Liver (tissue), 9 donors: Measurements from ENCODE around the gene SRC. TPM values are rescaled to one million over a fixed set of nuclear protein-coding genes. Genes with fewer than 3 reads are reported as not detected.

Experiments
- DNase-seq: peaks from one replicate; pipeline ENCODE4 v3.0.0-alpha.2; 2017; ENCODE audit warnings: low spot score
- H3K27ac ChIP-seq, 2 donors: one replicate each; pipeline ENCODE4 v1.7.0; 2013; ENCODE audit warnings: inconsistent platforms in 2 of 2, low read length in 2 of 2, control low read depth in 1 of 2, low read depth in 1 of 2, mild to moderate bottlenecking in 1 of 2
- H3K27me3 ChIP-seq, 4 donors: one replicate each; pipeline versions ENCODE4 v1.6.1 to v1.7.0; 2013; ENCODE audit warnings: low read length in 3 of 4, inconsistent platforms in 1 of 4, mild to moderate bottlenecking in 1 of 4, moderate library complexity in 1 of 4; ENCODE audit not compliant: control insufficient read depth in 4 of 4, insufficient read depth in 4 of 4
- H3K36me3 ChIP-seq, 4 donors: one replicate each; pipeline versions ENCODE4 v1.6.1 to v1.7.0; 2013; ENCODE audit warnings: low read length in 3 of 4, mild to moderate bottlenecking in 3 of 4, low read depth in 1 of 4, moderate library complexity in 1 of 4; ENCODE audit not compliant: control insufficient read depth in 4 of 4, insufficient read depth in 3 of 4
- H3K4me1 ChIP-seq, 4 donors: one replicate each; pipeline versions ENCODE4 v1.6.1 to v1.7.0; 2013; ENCODE audit warnings: low read length in 3 of 4, mild to moderate bottlenecking in 3 of 4, moderate library complexity in 1 of 4; ENCODE audit not compliant: control insufficient read depth in 4 of 4, insufficient read depth in 4 of 4
- H3K4me3 ChIP-seq, 3 donors: one replicate each; pipeline versions ENCODE4 v1.6.1 to v1.7.0; 2013; ENCODE audit warnings: low read length in 3 of 3, control low read depth in 1 of 3, low read depth in 1 of 3, mild to moderate bottlenecking in 1 of 3
- H3K9ac ChIP-seq, 2 donors: one replicate each; pipeline ENCODE4 v1.7.0; 2013; ENCODE audit warnings: low read length in 2 of 2, mild to moderate bottlenecking in 2 of 2, moderate library complexity in 2 of 2, control low read depth in 1 of 2, low read depth in 1 of 2
- H3K9me3 ChIP-seq, 4 donors: one replicate each; pipeline versions ENCODE4 v1.6.1 to v1.7.0; 2013; ENCODE audit warnings: low read length in 3 of 4; ENCODE audit not compliant: control insufficient read depth in 4 of 4
- FOXA1 ChIP-seq: IDR thresholded peaks from 2 replicates; pipeline ENCODE4 v1.6.1; 2016; ENCODE audit warnings: antibody characterized with exemption
- FOXA2 ChIP-seq: IDR thresholded peaks from 2 replicates; pipeline ENCODE4 v1.6.1; 2016; ENCODE audit warnings: antibody characterized with exemption
- GABPA ChIP-seq, 2 donors: IDR thresholded peaks in 1 of 2; conservative IDR thresholded peaks in 1 of 2; 2 replicates each; pipeline ENCODE4 v1.6.1; 2016; ENCODE audit warnings: antibody characterized with exemption in 2 of 2, mild to moderate bottlenecking in 1 of 2, moderate library complexity in 1 of 2
- HNF4A ChIP-seq, 2 donors: conservative IDR thresholded peaks; 2 replicates each; pipeline ENCODE4 v1.6.1; 2016; ENCODE audit warnings: antibody characterized with exemption in 2 of 2, mild to moderate bottlenecking in 2 of 2
- HNF4G ChIP-seq: IDR thresholded peaks from 2 replicates; pipeline ENCODE4 v1.6.1; 2016; ENCODE audit warnings: antibody characterized with exemption
- JUND ChIP-seq, 2 donors: IDR thresholded peaks; 2 replicates each; pipeline ENCODE4 v1.6.1; 2016; ENCODE audit warnings: antibody characterized with exemption in 2 of 2
- RAD21 ChIP-seq, 2 donors: IDR thresholded peaks; 2 replicates each; pipeline ENCODE4 v1.6.1; 2016; ENCODE audit warnings: antibody characterized with exemption in 2 of 2, mild to moderate bottlenecking in 2 of 2
- RXRA ChIP-seq, 2 donors: IDR thresholded peaks; 2 replicates each; pipeline ENCODE4 v1.6.1; 2017 to 2018; ENCODE audit warnings: antibody characterized with exemption in 2 of 2, mild to moderate bottlenecking in 1 of 2
- TAF1 ChIP-seq: conservative IDR thresholded peaks from 2 replicates; pipeline ENCODE4 v1.6.1; 2016; ENCODE audit warnings: antibody characterized with exemption, mild to moderate bottlenecking
- WGBS: extraction: QIAGEN DNeasy Blood & Tissue Kit; methylation state at CpG from one replicate; pipeline ENCODE4 v1.1.7; 2013; 5-methylcytosine and 5-hydroxymethylcytosine counted together
- polyA plus RNA-seq, 2 donors: library from polyadenylated mRNA; stranded (reverse) in 1 of 2; unstranded in 1 of 2; fragments of 200-250 nt in 1 of 2; fragments of >200 nt in 1 of 2; fragmentation: Nextera tagmentation in 1 of 2; extraction: Ambion mirVana in 1 of 2; gene quantifications; one replicate each; pipeline versions ENCODE4 v1.2.1 to v1.2.3, GENCODE V29; 2013 to 2015
- total RNA-seq, 2 donors: library from RNA; depleted of rRNA; stranded (reverse); fragments of >200 nt; gene quantifications; one replicate each; pipeline ENCODE4 v1.2.3, GENCODE V29; 2014
- TF ChIP-seq, protein P1 (sequence below): IDR thresholded peaks from 2 replicates; pipeline ENCODE4 v1.6.1; 2016; ENCODE audit warnings: antibody characterized with exemption
- TF ChIP-seq, protein P2 (sequence below): IDR thresholded peaks from 2 replicates; pipeline ENCODE4 v1.6.1; 2016; ENCODE audit warnings: antibody characterized with exemption
- TF ChIP-seq, protein P3 (sequence below): fragments of 150-350 bp; IDR thresholded peaks from 2 replicates; pipeline ENCODE4 v1.5.1; 2017; ENCODE audit warnings: improper control_type of control experiment, low read depth, low read length; ENCODE audit not compliant: missing input control
- TF ChIP-seq, protein P4 (sequence below): IDR thresholded peaks from 2 replicates; pipeline ENCODE4 v1.6.1; 2016; ENCODE audit warnings: antibody characterized with exemption, mild to moderate bottlenecking
- donor health status: healthy.
- donor health status: healthy.
- donor health status: healthy.
- donor health status: healthy.
- donor health status: healthy.

Gene SRC
- total and polyA plus RNA-seq, 4 donors = 3.3 to 21.2 (median 5.4) TPM

DNA sequence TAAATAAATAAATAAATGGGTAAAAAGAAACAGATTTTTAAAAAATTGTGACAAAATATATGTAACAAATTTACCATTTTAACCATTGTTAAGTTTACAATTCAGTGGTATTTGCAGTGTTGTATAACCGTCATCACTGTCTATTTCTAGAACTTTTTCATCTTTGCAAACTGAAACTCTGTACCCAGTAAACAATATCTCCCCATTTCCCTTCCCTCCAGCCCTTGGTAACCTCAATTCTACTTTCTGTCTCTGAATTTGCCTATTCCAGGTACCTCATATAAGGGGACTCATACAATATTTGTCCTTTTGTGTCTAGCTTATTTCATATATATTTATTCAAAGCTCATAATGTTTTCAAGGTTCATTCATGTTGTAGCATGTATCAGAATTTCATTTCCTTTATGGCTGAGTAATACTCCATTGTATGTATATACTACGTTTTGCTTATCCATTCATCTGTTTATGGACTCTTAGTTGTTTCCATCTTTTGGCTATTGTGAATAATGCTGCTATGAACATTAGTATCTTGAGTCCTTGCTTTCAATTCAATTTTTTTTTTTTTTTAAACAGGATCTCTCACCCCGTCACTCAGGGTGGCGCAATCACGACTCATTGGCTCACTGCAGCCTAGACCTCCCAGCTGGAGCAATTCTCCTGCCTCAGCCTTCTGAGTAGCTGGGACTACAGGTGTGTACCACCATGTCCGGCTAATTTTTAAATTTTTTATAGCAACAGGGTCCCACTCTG is 47.6 kb upstream of the SRC start:
- Histone ChIP-seq H3K36me3 (peaks cover 4 to 17% (median 9%) of the 10 kb centered on the region in 4 donors), H3K27ac (no peak overlapping the region), H3K9me3 (no peaks in the 10 kb centered on the region), H3K27me3 (no peaks in the 10 kb centered on the region), H3K9ac (no peak overlapping the region), H3K4me1 (peaks cover 0 to 2% (median 0%) of the 10 kb centered on the region in 4 donors), H3K4me3 (no peak overlapping the region)
- no peak for TF ChIP-seq FOXA1
- TF ChIP-seq RXRA (IDR thresholded peaks at IDR 0.05) = no peak
- no peak for TF ChIP-seq GABPA (IDR thresholded peaks at IDR 0.05 in 1 of 2, conservative IDR thresholded peaks at IDR 0.05 in 1 of 2)
- no peak for TF ChIP-seq FOXA2
- TF ChIP-seq, protein P1, sequence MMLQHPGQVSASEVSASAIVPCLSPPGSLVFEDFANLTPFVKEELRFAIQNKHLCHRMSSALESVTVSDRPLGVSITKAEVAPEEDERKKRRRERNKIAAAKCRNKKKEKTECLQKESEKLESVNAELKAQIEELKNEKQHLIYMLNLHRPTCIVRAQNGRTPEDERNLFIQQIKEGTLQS = no peak
- no peak for DNase-seq
- WGBS = 94% methylated on average over 6 of the region's 6 CpGs

DNA sequence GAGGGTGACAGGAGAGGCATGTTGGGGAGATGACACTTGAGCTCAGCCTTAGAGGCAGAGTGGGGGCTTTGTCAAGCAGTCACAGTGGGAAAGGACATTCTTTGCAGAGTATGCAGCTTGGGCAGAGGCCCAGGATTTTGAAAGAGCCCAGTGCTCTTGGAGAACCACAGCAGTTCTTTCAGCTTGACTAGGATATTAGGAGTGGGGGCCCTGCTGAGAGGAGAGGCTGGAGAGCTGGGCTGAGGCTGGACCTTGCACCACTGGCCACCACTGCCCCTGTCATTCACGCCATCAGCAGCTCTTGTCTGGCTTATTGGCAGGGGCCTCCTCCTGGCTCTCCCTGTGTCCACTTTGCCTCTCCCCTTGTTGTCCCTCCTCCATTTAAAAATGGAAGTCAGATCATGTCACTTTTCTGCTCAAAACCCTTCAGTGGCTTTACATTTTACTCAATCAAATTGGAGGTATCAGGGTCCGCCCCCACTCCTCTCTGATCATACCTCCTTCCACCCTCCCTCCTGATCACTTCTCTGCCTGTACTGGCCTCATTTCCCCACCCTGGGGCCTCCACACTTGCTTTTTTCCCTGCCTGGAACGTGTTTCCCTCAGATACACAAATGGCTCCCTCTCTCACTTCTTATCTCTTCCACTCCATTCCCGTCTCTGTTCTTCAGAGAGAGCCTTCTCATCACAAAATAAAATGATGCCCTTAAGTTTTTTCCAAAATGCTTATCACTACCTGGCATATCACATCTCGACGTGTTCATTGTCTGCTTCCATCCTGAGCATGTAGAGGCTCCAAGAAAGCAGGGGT is 46.0 kb upstream of the SRC start:
- TF ChIP-seq JUND (IDR thresholded peaks at IDR 0.05) = no peak
- no peak for TF ChIP-seq RXRA (IDR thresholded peaks at IDR 0.05)
- TF ChIP-seq TAF1 = no peak
- no peak for TF ChIP-seq RAD21 (IDR thresholded peaks at IDR 0.05)
- no peak for TF ChIP-seq HNF4G
- no peak overlapping the region for H3K27ac ChIP-seq
- peaks cover 4 to 20% (median 14%) of the 10 kb centered on the region in 4 donors for H3K36me3 ChIP-seq
- H3K9ac ChIP-seq = no peak overlapping the region
- H3K27me3 ChIP-seq = no peaks in the 10 kb centered on the region
- WGBS = 90% methylated on average over 6 of the region's 6 CpGs
- no peaks in the 10 kb centered on the region for H3K9me3 ChIP-seq
- DNase-seq = no peak
- H3K4me1 ChIP-seq = peaks cover 0 to 2% (median 0%) of the 10 kb centered on the region in 4 donors
- no peak overlapping the region for H3K4me3 ChIP-seq

DNA sequence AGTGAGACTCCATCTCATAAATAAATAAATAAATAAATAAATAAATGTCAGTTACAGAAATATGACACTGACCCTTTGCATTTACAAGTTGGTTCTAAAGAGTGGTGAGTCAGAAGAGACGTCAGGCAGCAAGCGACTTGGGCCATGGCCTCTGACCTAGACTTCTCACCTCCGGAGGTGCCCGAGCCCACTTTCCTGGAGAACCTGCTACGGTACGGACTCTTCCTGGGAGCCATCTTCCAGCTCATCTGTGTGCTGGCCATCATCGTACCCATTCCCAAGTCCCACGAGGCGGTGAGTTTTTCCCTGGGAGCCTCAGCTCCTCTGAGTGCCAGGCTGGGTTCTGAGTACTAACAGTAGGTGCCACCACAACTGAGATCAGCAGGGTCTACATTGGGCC is 44.8 kb upstream of the SRC start:
- Histone ChIP-seq H3K27me3 (no peaks in the 10 kb centered on the region), H3K9ac (no peak overlapping the region), H3K9me3 (no peaks in the 10 kb centered on the region), H3K36me3 (peaks cover 4 to 20% (median 14%) of the 10 kb centered on the region in 4 donors), H3K27ac (no peak overlapping the region), H3K4me3 (no peak overlapping the region), H3K4me1 (peaks cover 0 to 2% (median 0%) of the 10 kb centered on the region in 4 donors)
- 98% methylated on average over 9 of the region's 9 CpGs for WGBS
- no peak for DNase-seq
- TF ChIP-seq TAF1 (no peak), HNF4G (no peak), GABPA (IDR thresholded peaks at IDR 0.05 in 1 of 2, conservative IDR thresholded peaks at IDR 0.05 in 1 of 2) (no peak), HNF4A (conservative IDR thresholded peaks at IDR 0.05) (no peak), FOXA2 (no peak)
- TF ChIP-seq, protein P1 = no peak
- TF ChIP-seq, protein P2, sequence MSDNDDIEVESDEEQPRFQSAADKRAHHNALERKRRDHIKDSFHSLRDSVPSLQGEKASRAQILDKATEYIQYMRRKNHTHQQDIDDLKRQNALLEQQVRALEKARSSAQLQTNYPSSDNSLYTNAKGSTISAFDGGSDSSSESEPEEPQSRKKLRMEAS = no peak
- TF ChIP-seq, protein P3, sequence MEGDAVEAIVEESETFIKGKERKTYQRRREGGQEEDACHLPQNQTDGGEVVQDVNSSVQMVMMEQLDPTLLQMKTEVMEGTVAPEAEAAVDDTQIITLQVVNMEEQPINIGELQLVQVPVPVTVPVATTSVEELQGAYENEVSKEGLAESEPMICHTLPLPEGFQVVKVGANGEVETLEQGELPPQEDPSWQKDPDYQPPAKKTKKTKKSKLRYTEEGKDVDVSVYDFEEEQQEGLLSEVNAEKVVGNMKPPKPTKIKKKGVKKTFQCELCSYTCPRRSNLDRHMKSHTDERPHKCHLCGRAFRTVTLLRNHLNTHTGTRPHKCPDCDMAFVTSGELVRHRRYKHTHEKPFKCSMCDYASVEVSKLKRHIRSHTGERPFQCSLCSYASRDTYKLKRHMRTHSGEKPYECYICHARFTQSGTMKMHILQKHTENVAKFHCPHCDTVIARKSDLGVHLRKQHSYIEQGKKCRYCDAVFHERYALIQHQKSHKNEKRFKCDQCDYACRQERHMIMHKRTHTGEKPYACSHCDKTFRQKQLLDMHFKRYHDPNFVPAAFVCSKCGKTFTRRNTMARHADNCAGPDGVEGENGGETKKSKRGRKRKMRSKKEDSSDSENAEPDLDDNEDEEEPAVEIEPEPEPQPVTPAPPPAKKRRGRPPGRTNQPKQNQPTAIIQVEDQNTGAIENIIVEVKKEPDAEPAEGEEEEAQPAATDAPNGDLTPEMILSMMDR = no peak
- TF ChIP-seq, protein P4, sequence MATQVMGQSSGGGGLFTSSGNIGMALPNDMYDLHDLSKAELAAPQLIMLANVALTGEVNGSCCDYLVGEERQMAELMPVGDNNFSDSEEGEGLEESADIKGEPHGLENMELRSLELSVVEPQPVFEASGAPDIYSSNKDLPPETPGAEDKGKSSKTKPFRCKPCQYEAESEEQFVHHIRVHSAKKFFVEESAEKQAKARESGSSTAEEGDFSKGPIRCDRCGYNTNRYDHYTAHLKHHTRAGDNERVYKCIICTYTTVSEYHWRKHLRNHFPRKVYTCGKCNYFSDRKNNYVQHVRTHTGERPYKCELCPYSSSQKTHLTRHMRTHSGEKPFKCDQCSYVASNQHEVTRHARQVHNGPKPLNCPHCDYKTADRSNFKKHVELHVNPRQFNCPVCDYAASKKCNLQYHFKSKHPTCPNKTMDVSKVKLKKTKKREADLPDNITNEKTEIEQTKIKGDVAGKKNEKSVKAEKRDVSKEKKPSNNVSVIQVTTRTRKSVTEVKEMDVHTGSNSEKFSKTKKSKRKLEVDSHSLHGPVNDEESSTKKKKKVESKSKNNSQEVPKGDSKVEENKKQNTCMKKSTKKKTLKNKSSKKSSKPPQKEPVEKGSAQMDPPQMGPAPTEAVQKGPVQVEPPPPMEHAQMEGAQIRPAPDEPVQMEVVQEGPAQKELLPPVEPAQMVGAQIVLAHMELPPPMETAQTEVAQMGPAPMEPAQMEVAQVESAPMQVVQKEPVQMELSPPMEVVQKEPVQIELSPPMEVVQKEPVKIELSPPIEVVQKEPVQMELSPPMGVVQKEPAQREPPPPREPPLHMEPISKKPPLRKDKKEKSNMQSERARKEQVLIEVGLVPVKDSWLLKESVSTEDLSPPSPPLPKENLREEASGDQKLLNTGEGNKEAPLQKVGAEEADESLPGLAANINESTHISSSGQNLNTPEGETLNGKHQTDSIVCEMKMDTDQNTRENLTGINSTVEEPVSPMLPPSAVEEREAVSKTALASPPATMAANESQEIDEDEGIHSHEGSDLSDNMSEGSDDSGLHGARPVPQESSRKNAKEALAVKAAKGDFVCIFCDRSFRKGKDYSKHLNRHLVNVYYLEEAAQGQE = no peak
